GM11168 (cell line): ENCODE measurements around the gene ZNF738.

Experiments
- in situ Hi-C: fragments of 300-500 bp; cut with MboI; formaldehyde crosslinking; loops from one replicate; pipeline ENCODE4 v1.12.0; 2022; ENCODE audit warnings: low sequenced_read_pairs; ENCODE audit not compliant: unreplicated experiment

ZNF738 gene

DNA sequence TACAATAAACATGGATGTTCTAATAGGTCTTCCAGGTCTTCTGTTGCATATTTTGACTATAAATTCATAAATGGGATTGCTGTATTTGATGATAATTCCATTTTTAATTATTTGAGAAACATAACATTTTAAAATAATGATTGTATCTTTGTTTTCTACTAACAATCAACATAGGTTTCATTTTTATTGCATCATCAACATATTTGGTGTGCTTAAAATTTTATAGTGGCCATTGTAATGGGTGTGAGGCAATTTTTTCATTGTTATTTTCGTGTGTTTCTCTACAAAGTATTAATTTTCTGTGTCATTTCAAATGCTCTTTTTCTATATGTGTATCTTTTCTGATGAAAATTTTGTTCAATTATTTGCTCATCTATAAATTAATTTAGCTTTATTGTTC lies 51.4 kb downstream of the ZNF738 start:
- in situ Hi-C loops, result no loop called here

GRCh38 chr19:21422244-21422643 lies 63.4 kb downstream of the ZNF738 start:
- in situ Hi-C loops, result no loop called here

DNA sequence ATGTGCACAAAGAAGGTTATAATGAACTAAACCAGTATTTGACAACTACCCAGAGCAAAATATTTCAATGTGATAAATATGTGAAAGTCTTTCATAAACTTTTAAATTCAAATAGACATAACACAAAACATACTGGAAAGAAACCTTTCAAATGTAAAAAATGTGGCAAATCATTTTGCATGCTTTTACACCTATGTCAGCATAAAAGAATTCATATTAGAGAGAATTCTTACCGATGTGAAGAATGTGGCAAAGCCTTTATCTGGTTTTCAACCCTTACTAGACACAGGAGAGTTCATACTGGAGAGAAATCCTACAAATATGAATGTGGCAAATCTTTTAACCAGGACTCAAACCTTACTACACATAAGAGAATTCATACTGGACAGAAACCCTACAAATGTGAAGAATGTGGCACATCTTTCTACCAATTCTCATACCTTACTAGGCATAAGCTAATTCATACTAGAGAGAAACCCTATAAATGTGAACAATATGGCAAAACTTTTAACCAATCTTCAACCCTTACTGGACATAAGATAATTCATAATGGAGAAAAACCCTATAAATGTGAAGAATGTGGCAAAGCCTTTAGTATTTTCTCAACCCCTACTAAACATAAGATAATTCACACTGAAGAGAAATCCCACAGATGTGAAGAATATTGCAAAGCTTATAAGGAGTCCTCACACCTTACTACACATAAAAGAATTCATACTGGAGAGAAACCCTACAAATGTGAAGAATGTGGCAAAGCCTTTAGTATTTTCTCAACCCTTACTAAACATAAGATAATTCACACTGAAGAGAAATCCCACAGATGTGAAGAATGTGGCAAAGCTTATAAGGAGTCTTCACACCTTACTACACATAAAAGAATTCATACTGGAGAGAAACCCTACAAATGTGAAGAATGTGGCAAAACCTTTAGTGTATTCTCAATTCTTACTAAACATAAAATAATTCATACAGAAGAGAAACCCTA lies 64.5 kb downstream of the ZNF738 start:
- in situ Hi-C loops, result no loop called here
